GM19238 (cell line): Measurements from ENCODE around the gene GSG1L.

ENCODE experiments used
- DNase-seq: peaks from one replicate; pipeline ENCODE4 v3.0.0; 2011; ENCODE audit warnings: low spot score; ENCODE audit not compliant: insufficient read length

GSG1L gene

DNA sequence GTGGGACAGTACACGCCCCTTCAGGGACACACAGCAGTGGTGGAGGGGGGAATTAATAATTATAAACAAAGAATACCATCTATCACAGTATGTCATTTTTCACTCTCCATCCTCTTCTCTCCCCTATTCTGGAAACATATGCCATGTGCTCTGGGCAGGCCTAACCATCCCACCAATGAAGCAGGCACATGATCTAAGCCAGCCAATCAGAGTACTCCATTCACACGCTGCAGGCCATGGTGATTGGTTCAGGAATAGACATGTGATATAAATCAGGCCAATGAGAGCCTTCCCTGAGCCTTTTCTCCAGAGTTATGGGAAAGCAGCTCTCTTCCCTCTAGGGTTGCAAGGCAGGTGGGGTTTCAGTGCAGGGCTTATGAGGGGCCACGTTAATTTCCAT, 36.5 kb downstream of the GSG1L start:
- no peak for DNase-seq

DNA sequence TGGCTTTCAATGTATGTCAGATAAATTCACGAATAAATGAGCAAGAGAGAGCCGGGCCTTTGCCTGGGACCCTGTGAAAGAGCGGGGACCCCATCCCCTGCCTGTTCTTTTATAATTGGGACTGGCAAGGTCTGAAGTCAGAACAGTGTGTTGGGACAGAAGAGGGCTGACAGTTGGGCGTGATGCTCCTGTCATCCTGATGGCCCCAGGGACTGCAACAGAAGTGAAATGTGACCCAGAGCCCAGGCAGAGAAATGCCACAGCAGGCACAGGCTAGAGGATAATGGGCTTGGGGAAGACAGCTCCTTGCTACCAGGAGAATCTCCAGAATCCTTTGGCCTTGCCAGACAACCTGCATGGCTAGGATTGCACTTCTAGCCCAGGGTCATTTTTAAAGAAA, 37.9 kb downstream of the GSG1L start:
- no peak for DNase-seq

DNA sequence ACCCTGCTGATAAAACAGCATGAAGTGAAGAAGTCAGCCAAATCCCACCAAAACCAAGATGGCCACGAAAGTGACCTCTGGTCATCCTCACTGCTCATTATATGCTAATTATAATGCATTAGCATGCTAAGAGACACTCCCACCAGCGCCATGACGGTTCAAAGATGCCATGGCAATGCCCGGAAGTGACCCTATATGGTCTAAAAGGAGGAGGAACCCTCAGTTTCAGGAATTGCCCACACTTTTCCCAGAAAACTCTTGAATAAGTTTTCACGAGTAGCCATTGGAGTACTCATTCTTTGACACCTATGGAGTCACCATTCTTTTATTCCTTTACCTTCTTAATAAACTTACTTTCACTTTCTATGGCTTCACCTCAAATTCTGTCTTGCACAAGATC, 44.3 kb downstream of the GSG1L start:
- no peak for DNase-seq

DNA sequence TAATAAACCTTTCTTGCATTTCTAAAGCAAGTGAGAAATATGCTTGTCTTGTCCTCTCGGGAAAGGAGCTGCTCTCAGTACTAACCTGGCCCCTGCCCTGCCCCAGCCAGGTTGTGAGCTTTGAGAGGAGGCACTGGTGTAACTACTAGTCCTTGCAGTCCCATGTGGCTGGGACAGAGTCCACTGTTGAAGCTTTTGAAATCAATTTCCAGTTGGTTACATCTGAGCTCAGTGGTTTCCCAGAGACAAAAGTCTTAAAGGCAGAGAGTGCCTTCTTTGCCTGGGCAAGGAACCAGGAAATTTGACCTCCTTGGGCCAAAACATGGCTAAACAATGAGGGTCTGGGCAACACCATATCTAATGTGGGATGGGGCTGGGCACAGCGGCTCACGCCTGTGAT, 48.7 kb downstream of the GSG1L start:
- no peak for DNase-seq

DNA sequence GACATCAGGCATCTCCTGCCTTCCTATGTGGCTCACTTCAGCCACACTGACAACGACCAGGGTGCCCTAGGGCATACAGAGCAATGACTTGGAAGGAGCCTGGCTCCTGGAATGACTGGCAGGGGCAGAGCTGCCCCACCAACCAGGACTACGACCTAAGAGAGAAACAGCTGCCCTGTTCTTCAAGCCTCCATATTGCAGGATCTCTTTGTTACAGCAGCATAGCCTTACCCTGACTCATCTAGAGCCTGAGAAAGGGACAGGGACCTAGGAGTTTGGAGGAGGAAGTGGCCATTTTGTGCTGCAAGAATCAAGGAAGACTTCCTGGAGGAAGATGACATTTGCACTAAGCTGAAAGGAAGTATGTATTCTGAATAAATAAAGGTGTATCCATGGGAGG, 49.6 kb downstream of the GSG1L start:
- no peak for DNase-seq

DNA sequence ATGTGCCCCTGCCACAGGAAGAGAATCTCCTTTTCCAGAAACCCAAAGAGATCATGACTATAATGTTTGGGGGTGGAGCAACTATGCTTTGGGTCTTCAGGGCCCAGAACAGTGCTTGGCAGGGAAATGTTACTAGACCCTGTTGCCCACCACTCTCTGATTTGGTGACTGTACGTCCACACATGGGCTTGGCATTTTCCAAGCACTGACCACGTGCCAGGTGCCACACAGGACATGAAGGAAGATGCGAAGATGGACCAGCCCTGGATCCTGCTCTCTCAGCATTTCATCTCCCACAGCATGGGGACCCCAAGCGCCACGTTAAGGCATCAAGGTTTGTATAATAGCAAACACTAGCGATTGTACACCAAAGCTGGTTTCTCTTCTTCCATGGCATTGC, 50.1 kb downstream of the GSG1L start:
- no peak for DNase-seq

DNA sequence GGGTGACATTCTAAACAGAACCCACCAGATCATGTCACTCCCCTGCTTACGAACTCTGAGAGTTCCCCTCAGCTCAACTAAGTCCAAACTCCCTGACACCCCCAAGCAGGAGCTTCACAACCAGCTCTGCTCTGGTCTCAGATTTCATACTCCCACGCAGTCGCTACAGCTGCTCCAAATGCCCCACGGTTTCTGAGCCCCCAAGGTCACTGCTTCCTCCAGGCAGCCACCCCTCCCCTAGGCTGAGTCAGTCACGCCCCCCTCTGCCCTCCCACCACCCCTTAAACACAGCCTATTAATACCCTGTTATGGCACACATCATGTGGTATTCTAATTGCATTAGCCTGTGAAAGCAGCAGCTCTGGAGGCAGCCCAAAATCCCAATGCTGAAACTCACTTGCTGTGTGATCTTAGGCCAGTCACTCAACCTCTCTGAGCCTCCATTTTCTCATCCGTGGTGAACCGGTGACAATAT, 51.5 kb downstream of the GSG1L start:
- no peak for DNase-seq

DNA sequence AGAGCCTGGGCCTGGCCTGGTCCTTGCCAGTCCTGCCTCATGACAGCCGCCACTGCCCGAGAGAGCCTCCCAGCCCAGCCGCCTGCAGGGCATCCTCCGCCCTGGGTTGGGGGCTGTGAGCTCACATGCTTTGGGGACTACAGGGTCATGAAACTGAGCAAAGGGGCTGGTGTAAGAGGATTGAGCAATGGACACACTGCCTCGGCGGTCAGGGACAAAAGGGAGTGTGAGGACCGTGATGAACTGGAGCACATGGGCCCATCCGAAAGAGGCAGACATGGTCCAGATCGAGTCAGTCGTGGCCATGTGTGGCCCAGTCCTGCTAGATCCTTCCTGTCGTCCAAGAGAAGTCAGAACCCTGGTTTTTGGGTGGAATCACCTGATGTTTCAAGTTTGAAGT, 52.3 kb downstream of the GSG1L start:
- no peak for DNase-seq

DNA sequence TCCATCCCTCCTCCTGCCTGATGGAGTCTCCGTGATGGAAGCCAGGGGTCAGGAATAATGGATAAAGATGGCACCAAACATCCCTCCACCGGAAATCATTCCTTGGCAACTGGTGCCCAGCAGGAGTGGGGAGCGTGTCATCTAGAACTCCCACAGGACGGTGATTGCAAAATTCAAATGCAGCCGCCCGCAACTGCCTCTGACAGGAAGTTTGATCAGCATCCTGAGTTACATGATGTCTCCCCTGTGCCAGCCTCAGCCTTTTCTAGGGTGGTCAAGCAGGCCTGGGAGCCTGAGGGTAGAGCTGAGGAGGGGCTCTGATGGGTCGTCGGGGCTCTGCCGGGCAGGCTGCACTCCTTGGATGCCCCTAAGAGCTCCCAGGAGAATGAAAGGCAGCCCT, 52.8 kb downstream of the GSG1L start:
- DNase-seq = no peak

DNA sequence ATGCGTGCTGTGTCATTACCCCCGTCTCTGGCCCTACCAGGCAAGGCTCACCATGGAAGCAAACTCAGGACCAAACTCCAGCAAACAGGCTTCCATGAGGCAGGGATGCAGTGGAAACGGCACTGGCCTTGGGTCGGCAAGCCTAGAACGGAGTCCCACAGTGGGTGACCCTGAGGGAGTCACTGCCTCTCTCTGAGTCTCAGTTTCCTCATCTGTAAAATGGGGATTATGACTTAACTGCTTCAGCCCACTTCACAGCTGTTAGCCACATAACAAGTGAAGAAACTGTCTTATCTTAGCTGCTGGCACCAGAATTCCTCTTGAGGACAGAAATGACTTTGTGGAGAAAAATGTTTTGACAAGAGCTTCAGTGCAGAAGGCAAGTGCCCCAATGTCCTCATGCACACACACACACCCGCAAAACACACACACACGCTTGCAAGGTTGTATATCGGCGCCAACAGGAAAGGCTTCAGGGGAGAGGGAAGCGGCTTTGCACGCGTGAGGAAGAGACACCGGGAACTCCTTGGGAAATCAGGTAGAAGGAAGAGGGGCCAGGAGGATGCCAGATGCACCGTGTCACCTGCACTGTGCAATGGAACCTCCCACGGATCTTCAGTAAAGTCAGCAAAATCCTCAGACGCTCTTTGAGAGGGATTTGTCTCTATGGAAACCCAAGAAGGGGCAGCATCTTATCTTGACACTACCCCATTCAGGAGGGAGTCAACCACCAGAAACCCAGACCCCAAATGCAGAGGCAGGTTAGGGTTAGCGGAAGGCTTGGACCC, 53.7 kb downstream of the GSG1L start:
- no peak for DNase-seq

DNA sequence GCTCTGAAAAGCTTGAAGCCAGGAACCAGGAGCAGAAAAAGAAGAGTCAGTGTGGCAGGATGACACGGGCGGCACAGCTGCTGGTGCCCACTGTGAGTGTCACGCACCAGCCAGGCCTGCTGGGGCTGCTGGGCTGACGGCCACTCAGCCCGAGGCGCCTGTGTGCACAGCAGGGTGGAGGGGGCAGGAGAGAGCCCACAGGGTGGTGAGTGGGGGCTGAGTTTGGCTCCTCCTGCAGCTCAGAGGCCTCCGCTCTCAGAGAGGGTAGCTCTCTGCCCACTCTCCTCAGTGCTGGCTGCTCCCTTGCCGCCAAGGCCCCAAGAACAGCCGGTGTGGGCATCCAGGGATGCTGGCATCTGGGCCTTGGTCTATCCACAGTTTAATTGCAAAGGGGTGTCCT, 59.6 kb downstream of the GSG1L start:
- DNase-seq = no peak

DNA sequence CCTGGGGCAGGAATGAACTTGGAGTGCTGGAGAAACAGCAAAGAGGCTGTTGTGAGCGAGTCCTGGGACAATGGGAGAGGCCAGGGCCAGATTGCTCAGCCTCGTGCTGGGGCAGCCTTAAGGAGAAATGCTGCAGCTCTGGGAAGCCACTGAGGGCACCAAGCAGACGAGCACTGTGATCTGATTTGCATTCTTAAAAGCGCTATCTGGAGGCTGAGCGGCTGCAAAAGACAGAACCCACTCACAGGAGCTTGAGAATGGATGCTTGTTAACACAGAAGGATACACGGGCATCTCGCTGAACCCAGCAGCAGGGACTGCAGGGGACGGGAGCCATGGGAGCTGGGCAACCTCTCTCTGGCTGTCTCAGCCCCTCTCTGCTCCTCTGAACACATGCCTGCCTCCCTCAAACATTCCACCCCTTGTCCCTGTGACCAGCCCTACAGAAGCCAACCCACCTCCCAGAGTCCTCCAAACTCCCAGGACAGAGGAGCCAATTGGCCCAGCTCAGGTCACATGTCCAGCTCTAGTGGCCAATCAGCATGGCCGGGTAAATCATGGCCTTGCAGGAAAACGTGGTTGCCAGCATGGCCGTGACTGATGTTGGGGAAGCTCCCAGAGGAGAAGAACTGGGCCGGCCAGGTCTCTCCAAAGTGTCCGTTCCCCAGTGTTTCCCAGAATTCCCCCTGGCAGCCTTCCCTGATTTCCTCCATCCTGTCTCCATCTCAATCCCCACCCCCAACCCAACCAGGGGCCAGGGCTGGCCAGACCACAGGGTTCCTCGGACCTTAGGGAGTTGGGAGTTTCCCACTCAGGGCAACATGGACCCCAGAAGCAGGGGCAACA, 60.3 kb downstream of the GSG1L start:
- DNase-seq = no peak

DNA sequence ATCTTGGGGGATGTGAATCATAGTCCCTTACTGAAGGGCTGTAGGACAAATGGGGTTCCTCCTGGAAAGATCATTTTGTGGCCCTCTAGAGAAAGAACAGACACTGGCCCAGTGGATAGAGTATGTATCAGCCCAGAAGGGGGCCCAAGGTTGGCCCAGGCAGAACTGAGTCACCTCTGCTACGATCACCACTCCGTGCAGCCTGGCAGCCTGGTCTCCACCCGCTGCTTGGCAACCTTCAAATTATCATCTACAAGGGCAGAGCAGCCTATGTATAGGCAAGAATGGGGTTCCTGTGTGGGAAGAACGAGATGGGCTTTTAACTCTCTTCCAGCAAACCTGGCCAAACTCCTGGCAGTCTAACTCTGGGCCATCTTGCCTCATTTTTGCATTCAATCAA, 61.9 kb downstream of the GSG1L start:
- DNase-seq = no peak

DNA sequence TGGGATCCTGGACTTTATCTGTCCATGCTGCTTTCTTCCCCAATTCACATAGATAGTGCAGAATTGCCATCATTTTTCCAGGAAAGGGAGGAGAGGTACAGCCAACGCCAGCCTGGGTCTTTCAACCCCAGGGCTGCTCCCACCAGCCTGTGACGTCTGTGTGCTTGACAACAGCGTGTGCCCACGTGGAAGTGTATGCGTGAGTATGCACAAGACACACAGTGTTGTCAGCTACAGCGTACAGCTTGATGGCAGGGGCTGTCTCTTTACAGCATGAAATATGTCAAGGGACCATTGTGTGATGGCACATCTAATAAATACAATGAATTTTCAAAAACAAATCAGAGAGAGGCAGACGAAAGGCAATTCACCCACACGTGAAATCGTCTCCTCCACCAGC, 62.3 kb downstream of the GSG1L start:
- DNase-seq = no peak

DNA sequence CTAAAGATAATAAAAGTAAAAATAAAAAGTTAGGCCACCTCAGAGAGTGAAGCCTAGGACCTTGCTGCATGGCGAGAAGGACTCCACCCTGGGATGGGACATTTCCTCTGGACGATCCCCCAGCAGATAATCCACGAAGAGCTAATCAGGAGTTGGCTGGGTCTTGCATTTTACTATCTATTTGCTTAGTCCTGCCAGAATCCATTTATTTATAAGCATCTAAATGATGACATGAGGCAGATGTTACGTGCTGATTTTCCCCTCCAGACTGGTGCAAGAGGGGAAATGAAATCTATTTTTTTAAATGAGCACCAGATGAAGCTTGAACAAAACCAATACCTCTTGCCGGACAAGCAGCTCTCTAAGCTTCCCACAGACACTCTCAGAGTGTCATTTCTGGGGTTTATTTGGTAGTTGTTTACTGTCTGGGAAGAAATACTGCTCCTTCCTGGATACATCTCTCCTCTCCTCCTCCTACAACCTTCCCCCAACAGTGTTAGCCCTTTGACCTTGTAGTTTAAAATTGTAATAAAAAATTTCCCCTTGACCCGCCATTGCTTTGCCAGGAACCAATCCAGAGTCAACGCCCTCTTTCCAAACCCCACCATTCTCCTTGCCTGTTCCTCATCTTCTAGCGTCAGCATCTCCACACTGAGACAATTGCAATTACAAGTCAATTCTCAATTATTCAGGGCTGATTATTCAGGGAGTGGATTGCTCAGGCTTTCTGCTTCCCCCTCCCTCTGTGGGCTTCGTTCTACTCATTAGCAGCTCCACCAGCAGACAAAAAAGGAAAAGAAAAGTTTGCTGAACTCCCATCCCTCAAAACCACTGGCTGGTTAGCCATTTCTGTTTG, 63.0 kb downstream of the GSG1L start:
- no peak for DNase-seq

DNA sequence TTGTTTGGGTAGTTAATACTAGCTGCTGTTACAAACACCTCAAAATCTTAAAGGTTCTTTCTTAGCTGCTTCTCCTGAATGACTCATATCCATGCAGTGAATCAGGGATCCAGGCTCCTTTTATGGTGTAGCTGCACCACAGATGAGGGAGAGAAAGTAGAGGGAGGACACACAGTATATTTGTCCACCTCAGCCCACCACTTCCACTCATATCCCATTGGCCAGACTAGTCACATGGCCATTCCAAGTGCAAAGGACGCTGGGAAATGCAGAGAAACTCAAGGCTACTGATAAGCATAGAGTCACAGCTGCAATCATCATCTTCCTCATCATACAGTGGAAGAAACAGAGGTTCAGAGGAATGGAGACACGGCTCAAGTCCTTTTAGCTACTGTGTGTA, 63.8 kb downstream of the GSG1L start:
- DNase-seq = no peak

DNA sequence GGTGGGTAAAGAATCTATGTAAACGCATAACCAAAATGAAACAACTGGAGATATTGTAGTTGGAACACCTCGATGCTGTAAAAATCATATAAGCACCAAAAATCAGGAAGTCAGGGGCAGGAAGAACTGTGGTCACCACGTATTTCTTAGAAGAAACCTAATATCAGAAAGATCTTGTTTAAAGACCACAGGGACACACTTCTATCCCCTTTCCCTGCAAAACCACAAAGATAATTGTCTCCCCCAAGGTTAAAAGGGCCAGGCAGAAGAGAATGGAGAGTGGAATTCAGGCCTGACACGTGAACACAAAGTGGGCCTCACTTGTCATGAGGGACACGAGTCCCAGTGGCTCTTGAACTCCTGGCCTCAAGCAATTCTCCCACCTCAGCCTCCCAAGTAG, 68.1 kb downstream of the GSG1L start:
- DNase-seq = no peak

DNA sequence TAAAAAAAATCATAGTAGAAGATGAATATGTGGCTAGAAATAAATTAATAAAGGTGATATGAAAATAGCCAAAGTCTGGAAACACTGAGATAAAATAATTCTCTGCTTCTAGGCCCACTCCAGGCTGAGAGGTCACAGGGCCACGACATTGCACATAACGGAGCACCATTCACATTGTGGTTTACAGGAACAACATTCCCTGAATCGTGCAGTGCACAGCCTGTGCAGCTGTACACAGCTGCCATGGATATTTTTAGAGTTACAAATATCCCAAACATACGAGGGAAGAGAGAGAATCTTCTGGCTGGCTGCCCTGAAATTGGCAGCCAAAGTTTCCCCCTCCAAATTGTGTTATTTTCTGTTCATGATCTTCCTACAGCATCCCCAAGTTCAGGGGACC, 68.8 kb downstream of the GSG1L start:
- DNase-seq = no peak

DNA sequence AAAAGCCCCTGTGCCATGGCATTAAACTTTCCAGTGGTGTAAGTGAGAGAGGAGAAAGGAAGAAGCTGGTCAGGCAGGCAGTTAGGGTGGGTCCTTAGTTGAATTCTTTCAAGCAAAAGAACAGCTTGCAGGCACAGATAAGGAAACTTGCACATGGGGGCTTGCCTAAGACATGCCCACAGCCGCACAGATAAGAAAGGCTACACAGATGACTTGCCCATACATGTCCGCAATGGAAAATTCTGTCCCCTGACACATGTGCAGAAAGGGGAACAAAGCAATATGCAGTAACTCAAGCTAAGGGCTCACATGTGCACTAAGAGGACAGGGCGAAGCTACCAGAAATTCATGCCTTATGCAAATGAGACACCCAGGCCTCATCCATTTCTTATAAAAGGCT, 69.9 kb downstream of the GSG1L start:
- DNase-seq = no peak

DNA sequence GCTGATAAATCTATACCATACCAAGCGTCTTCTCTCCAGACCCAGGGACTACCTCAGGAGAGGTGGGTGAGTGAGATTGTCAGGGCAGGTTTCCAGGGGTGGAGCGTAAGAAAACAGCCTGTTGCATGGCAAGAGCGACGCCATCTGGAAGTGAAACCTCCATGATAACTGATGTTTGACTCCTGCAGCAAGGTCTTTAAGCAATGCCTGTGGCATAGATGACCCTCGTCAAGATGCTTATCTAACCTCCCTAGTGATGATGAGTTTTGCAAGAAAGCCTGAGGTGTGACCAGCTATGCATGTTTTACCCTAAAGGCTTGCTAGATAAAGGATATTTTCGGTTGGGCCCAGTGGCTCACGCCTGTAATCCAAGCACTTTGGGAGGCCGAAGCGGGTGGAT, 71.6 kb downstream of the GSG1L start:
- DNase-seq = no peak

DNA sequence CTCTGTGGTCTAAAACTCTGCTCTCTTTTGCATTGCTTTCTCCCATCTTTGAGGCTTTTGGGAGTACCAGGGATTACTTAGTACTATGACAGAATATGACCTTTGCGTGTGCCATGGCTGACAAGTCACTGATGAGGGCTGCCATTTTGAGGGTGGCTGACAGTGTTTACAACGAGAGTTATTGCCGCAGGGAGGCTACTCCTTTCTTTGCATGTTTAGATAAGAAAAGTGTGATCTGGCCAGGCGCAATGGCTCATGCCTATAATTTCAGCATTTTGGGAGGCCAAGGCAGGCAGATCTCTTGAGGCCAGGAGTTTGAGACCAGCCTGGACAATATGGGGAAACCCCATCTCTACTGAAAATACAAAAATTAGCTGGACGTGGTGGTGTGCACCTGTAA, 77.5 kb downstream of the GSG1L start:
- DNase-seq = no peak

DNA sequence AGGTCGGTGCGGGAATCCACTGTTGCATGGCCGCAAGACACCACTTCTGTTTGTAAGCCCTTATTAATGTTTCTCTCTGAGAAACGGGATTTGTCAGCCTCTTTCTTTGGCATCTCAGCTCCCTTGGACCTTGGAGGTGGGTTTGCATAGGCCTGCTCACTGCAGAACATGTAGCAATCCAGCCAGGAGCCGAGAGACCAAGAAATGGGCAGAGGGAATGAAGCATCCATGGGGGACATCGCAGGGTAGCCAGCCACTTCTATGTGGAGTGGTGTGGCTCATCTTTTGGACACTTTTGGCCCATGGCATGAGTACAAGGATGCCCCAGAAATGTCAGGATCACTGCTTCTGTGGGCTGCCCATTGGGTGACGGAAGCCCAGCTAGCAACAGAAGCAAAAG, 79.4 kb downstream of the GSG1L start:
- DNase-seq = no peak
